ENCODE data around the gene FAM168A.

Gene FAM168A

DNA sequence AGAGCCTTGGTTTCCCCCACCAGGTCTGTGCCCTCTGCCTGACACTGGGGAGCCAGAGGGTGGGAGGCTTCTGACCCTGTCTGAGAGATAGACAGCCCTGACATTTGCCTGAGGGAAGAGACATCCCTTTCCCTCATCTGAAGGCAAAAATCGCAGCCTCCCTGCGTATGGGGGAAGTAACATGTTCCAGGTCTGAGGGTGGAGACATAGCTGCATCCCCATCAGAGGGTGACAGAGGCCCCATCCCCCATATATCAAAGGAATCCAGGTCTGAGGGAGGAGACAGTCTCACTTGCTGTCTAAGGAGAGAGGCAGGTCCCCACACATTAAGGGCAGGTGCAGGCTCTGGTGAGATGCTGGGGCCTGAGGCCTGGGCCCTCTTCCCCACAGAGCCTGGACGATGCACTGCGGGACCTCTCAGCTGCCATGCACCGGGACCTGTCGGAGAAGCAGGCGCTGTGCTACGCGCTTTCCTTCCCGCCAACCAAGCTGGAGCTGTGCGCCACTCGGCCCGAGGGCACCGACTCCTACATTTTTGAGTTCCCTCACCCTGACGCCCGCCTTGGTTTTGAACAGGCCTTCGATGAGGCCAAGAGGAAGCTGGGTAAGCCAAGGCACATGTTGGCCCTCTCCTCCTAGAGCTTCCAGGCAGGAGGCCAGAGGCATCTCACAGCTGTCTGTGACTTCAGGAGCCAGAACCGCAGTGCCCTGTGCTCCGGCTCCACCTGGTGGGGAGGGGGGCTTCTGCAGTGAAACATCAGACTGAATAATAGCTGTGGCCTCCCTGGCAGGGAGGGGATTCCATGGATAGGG, 237.8 kb downstream of the FAM168A start:
- no peak for DNase-seq

DNA sequence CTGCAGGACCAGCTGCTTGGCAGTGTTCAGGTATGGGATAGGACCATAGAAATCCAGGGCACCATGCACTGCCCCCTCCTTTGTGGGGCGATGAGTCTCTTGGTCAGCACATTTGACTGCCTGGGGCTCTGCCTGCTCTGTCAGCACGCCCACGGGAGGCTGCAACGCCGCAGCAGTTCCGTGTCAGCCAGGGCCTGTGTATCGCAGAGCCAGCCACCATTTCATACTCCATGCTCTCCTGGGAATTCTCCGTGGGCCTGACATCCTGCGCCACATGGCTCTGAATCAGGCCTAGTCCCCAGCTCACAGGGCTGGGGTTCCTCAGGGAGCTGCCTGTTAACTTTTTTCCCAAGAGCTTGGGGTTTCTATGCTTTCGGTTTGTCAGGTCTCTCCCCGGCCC, 238.6 kb downstream of the FAM168A start:
- DNase-seq = no peak

DNA sequence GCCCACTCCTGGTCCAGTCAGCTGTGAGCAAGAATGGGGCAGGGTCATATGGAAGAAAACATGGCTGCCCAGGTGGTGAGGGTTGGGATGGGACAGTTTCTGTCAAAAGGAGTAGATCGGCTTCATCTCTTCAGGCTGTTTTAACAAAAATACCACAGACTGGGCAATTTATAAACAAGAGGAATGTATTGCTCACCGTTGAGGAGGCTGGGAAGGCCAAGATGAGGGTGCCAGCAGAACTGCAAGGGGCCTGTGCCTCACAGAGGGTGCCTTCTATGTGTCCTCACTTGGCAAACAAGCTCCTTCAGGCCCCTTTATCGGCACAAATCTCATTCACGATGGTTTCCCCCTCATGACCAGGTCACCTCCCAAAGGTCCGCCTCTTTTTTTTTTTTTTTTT, 239.8 kb downstream of the FAM168A start:
- no peak for DNase-seq

DNA sequence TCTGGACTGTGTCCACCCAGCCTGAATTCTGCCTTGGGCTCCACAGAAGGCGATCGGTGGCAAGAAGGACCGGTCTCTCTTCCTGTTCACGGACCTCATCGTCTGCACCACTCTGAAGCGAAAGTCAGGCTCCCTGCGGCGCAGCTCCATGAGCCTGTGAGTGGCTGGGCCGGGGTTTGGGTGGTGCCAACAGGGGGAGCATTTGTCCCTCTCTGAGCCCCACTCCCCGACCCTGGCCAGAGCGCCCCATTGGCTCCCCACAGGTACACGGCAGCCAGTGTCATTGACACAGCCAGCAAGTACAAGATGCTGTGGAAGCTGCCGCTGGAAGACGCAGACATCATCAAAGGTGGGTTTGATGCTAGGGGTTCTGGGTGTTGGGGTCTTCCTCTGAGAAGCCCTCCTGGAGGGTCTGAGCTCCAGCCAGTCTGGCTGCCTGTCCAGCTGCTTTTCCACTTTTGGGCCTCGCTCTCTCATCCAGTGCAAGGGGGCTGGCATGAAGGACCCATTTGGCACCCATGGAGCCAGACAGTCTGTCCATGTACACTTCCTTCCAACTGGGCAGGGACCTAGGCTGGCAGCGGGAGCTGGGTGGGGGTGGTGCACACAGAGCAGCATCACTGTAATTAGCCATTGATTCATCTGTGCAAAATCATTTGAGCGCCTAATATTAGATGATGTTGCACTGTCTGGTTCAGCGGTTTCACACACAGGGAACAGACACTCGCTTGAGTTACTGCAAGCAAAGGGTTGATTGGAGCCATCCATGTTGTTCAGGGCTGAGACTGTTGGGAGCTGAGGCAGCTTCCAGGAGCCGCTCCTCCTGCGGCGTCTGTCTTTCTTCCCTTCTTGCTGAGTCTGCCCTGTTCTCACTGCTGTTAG, 240.7 kb downstream of the FAM168A start:
- DNase-seq = no peak

DNA sequence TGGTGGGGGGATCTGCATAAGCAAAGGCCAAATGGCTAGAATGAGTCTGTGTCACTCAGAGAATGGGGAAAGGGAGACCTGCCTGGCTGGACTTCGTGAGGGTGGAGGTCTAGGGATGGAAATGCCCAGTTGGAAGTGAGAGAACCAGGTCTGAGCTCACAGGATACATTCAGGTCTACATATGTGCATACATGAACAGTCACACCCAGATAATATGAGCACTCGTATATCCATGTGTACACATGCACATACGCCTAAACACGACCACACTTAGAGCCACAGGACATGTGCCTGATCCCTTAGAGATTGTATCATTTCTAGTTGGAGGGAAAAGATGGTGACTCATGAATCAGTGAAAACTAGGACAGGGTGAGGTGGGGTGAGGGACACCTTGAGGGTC, 242.8 kb downstream of the FAM168A start:
- DNase-seq = no peak

DNA sequence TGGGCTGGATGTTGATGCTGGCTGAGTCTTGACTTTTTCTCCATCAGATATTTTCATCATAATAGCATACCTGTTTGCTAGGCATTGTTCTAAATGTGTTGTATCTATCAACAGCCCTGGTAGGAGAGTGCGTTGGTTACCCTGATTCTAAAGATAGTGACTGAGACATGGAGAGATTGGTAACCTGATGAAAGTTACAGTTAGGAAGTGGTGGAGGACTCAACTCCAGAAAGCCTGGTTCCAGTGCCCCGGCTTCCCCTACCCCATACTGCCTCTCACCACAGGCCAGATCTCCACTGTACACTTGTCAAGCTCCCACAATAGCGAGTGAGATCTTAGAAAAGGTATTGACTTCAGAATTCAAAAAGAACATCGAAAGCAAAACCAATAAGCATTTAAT, 244.5 kb downstream of the FAM168A start:
- DNase-seq = no peak

DNA sequence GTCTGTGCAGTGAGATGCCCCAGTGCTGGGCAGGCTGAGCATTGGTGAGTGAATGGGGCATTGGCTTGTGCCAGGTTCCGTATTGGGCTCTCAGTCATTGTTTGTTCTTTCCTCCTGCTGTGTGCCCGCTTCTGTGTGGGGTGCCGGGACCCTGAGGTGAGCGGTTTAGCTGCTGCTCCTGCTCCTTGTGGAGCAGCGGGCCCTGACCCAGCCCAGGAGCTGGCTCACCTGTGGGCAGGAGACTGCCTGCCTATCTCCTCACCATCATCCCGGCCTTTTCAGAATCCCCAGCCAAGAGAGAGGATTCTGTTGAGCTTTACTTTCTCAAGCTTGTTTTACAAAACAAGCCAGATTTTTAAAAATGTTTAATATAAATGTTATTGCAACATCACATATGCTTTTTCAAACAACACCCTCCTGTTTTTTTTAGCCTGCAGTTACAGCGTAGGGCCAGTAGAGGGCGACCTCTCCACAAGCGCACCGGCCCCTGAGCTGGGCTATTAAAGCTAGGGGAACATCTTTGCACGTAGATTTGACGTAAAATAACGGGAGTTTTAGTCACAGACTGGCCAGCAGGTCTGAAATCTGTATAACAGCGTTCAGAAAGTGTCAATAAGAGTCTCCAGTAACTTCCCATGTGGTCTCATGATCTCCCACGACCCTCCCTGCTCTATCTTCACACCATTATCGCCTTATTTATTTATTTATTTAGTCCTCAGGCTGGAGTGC, 246.8 kb downstream of the FAM168A start:
- peak; percentile 42 for DNase-seq
